GM19452 (cell line): ENCODE results near the gene FBXO30.
A peak's percentile ranks its signal among the peaks of the same experiment; 100 is the strongest.

Source experiments
- ATAC-seq: cut with Tn5 transposase; IDR thresholded peaks from one replicate; pipeline ENCODE4 v1.9.1; 2021; ENCODE audit not compliant: unreplicated experiment

FBXO30 gene

DNA sequence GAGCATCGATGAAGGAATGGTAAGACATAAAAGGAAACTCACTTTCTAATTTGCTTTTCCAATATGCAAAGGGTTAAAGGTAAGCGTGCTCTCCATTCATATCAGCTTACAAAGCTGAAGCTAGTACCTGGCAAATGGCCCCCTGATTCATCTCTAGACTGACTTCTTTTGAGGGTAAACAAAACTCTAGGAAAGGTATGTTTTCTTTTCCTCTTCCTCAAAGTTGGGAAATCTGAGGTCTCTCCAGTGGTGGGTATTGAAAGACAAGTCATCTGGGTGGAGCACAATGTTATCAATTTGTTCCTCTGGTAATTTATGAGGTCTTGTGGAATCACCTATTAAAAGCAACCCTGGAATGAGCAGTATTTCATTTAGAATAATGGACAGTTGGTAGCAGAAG, 7.9 kb upstream of the FBXO30 start:
- no peak for ATAC-seq

- no peak for ATAC-seq
Observed at GRCh38 chr6:145819994-145820393, 5.4 kb upstream of the FBXO30 start.

DNA sequence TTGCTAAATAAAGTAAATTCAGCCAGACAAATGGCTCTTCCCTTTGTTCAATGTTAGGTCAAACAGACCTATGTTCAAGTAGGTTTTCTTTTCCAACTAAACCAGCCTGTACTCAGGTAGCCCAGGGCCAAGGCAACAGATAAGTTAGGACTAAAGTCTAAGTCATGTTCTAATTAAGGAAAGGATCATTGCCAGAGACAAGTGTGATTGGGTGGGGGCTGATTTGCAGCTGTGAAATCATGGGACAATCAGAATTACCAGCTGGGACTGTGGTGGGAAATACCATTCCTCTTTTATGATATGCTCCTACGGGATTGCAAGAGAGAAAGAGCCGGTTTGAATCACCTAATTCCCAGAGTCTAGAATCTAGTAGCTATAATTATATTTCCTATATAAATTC, 4.2 kb upstream of the FBXO30 start:
- ATAC-seq, result no peak

DNA sequence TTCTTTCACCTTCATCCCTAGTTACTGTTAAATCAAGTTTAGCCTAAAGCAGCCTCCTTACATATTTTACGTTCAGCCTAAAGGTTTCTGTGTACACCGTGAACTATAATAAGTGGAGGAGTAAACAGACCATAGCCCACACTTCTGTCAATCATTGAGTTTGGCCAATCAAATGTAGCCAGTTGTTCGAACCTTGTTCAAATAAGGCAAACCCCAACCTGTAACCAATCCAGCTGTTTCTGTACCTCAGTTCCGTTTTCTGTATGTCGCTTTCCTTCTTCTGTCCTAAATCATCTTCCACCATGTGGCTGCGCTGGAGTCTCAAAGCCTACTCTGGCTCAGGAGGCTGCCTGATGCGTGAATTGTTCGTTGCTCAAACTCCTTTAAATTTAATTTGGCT, 1.8 kb upstream of the FBXO30 start:
- ATAC-seq, result no peak

- ATAC-seq, result peak; percentile 2
Observed at GRCh38 chr6:145815309-145816274, 997 bp upstream of the FBXO30 start.

GRCh38 chr6:145814035-145814500, 527 bp downstream of the FBXO30 start:
- peak; percentile 9 for ATAC-seq

DNA sequence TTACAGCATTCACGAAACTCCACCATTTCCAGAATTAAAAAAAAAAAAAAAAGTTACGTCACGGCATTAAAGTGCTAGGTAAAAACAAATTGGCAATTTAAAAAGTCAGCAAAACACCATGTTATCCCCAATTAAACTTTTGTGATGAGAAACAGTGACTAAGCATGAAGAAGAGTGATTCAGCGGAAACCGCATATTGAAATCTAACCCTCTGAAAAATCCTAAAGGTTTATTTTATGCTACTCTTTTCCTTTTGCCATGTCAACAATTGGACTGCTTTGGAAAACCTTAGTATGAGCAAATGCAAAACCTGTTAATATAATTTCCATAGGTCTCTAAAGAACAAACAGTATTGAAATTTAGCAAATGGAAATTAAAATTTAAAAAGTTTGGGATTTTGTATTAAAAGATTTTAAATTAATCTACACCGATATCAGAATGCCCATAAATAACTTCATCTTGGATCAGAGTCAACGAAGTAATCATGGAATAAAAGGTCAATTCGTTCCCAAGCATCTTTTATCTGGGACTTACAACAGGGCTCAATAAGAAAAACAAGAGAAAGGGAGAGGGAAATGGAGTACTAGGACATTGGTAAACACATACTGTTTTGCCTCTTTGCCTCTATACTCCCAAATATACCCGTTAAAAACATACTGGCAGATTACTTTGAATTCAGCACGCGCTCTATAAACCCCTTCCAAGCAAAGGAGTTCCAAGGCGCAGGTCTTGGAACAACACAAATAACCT, 1.1 kb downstream of the FBXO30 start:
- ATAC-seq, result no peak

DNA sequence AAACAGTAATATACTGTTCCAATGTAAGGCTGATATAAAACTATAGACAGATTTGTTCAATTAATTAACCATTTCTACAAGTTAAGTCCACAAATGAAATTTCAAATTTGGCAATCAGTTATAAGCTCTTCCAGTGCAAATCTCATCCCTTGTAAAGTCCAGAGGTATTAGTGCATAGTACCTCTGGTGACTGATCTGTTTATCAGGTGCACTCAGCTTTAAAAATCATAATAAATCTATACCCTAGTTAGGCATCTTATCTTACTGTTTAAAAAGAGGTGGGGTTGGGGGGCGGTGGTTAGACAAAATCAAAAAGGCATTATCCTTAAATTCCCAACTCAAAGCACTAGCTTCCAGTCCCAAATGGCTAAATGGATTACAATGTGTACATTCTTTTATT, 2.9 kb downstream of the FBXO30 start:
- no peak for ATAC-seq

GRCh38 chr6:145809785-145810184, 4.8 kb downstream of the FBXO30 start:
- ATAC-seq, result no peak

GRCh38 chr6:145809211-145809610, 5.4 kb downstream of the FBXO30 start:
- ATAC-seq, result peak; percentile 65

DNA sequence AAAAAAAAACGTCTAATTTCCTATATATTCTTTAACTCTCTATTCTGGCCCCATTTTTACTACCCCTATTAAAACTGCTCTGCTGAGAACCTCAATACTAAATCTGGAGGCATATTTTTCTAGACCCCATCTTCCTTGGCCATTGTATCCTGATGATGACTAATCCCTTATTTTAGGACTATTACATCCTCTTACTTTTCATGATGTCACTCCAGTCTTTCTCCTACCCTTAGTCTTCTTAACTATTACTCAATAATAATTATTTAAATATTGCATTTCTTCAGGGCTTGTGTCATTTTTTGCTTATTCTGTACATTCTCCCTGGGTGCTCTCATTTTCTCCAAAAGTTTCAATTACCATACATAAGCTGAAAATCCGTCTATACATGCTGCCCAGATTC, 6.4 kb downstream of the FBXO30 start:
- ATAC-seq, result no peak

DNA sequence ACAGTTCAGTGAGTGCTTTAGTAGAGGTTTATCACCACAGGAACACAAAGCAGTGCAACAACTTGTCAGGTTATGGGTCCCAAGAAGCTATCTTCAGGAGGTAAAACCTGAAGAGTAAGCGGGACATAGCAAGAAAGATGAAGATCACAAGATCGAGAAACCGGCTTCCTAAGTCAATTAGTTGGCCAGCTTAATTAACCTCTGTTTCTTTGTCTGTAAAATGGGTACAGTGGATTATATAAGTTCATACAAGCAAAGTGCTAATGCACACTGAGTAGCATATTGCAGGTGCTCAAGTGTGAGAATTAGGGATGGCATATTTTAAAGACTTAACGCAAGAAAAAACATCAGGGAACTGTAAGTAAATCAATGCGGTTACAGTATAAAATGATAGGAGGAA, 12.5 kb downstream of the FBXO30 start:
- ATAC-seq, result no peak

- ATAC-seq, result no peak
Observed at GRCh38 chr6:145801021-145801420, 13.6 kb downstream of the FBXO30 start.

GRCh38 chr6:145798530-145798929, 16.1 kb downstream of the FBXO30 start:
- ATAC-seq, result no peak

DNA sequence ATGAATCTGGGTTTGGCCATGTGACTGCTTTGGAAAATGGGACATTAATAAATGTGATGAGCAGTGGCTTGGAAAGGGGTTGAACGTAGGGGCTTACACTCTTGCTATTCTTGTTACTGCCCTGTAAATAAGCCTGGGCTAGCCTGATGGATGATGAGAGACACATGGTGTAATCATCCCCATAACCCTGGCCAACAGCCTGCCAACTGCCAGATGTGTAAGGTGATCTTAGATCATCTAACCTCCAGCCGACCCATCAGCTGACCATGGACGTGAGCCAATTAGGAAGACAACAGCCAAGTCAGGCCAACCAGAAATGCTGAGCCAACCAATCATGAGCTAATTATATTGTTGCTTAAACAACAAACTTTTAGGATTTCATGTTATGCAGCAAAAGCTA, 25.2 kb downstream of the FBXO30 start:
- ATAC-seq, result no peak

DNA sequence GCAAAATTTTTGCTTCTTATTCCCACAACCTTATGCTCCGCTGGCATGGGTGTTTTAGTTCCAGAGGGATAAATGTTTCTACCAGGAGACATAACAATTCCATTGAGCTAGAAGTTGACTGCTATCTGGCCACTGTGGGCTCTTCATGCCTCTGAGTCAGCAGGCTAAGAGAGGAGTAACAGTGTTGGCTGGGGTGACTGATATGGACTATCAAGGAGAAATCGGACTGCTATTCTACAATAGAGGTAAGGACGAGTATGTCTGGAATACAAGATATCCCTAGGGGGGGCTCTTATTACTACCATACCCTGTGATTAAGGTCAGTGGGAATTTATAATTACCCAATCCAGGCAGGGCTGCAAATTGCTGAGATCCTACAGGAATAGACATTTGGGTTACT, 26.9 kb downstream of the FBXO30 start:
- no peak for ATAC-seq

DNA sequence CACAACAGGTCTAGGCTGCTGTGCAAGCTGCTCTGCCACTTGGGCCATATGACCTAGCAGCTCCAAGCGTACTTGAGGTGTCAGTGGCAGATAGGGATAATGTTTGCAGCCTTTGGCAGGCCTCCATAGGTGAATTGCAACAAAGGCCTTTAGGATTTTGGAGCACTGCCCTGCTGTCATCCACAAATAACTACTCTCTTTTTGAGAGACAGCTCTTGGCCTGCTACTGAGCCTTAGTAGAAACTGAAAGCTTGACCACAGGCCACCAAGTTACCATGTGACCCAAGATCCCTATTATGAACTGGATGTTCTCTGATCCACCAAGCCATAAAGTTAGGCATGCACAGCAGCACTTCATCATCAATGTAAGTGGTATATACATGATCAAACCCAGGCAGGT, 29.9 kb downstream of the FBXO30 start:
- peak; percentile 92 for ATAC-seq

- ATAC-seq, result no peak
Observed at GRCh38 chr6:145783796-145784195, 30.8 kb downstream of the FBXO30 start.

GRCh38 chr6:145772846-145773245, 41.7 kb downstream of the FBXO30 start:
- ATAC-seq, result no peak

DNA sequence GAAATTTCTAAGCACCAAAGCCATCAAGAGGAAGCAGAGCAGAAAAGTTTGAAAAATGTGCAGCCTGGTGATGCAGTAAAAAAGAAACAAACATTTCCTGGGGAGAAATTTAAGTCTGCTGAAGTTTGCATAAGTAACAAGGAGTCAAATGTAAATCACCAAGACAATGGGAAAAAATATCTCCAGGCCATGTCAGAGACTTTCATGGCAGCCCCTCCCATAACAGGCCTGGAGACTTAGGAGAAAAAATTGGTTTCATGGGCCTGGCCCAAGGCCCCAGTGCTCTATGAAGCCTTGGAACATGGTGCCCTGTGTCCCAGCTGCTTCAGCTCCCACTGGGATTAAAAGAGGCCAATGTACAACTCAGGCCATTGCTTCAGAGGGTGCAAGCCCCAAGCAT, 49.1 kb downstream of the FBXO30 start:
- no peak for ATAC-seq

GRCh38 chr6:145763742-145764141, 50.9 kb downstream of the FBXO30 start:
- ATAC-seq, result no peak

- ATAC-seq, result no peak
Observed at GRCh38 chr6:145761584-145761983, 53.0 kb downstream of the FBXO30 start.
